CD14-positive monocyte (primary cell): ENCODE data around the gene PRM3. TPM values are rescaled to one million over a fixed set of nuclear protein-coding genes. Genes with fewer than 3 reads are reported as not detected.
A peak's percentile ranks its signal among the peaks of the same experiment; 100 is the strongest.

ENCODE experiments used
- DNase-seq, 3 donors: peaks; one replicate each; pipeline ENCODE4 v3.0.0-alpha.2; 2011 to 2022
- H2AFZ ChIP-seq: 2 replicates; pipeline ENCODE4 v1.6.0; 2012; ENCODE audit warnings: mild to moderate bottlenecking, low read depth, low read length, inconsistent platforms; ENCODE audit not compliant: insufficient read depth, poor library complexity, severe bottlenecking
- H3K27ac ChIP-seq, 2 donors: 1 replicate in 1 of 2; 2 replicates in 1 of 2; pipeline ENCODE4 v1.5.1; 2012 to 2013; ENCODE audit warnings: low read length in 2 of 2, control low read depth in 1 of 2, inconsistent platforms in 1 of 2, low read depth in 1 of 2, mild to moderate bottlenecking in 1 of 2
- H3K27me3 ChIP-seq, 2 donors: one replicate each; pipeline versions ENCODE4 v1.6.0 to v1.6.1; 2011 to 2013; ENCODE audit warnings: low read length in 2 of 2; ENCODE audit not compliant: control insufficient read depth in 2 of 2, insufficient read depth in 2 of 2
- H3K36me3 ChIP-seq, 2 donors: replicated peaks in 1 of 2; 1 replicate in 1 of 2; 2 replicates in 1 of 2; pipeline versions ENCODE4 v1.5.1 to v1.6.1; 2012 to 2013; ENCODE audit warnings: low read length in 2 of 2, control low read depth in 1 of 2, inconsistent platforms in 1 of 2, mild to moderate bottlenecking in 1 of 2; ENCODE audit not compliant: insufficient read depth in 2 of 2, control insufficient read depth in 1 of 2
- H3K4me1 ChIP-seq, 2 donors: 1 replicate in 1 of 2; 2 replicates in 1 of 2; pipeline versions ENCODE4 v1.5.1 to v1.6.1; 2012 to 2013; ENCODE audit warnings: low read length in 2 of 2, control low read depth in 1 of 2, inconsistent platforms in 1 of 2, mild to moderate bottlenecking in 1 of 2, moderate library complexity in 1 of 2; ENCODE audit not compliant: insufficient read depth in 2 of 2, control insufficient read depth in 1 of 2
- H3K4me2 ChIP-seq: replicated peaks from 2 replicates; pipeline ENCODE3; 2012; ENCODE audit warnings: low read length, moderate library complexity, mild to moderate bottlenecking; ENCODE audit not compliant: poor library complexity, severe bottlenecking; ENCODE audit errors: extremely low read depth
- H3K4me3 ChIP-seq, 3 experiments: fragments of 200-600 bp in 1 of 3; sonication (generic) in 1 of 3; replicated peaks in 1 of 3; 1 replicate in 2 of 3; 2 replicates in 1 of 3; pipeline ENCODE4 v1.5.1; 2011 to 2013; ENCODE audit warnings: low read length in 3 of 3, mild to moderate bottlenecking in 3 of 3, control low read depth in 2 of 3, low read depth in 2 of 3, inconsistent platforms in 1 of 3, moderate library complexity in 1 of 3
- H3K79me2 ChIP-seq: 2 replicates; pipeline ENCODE4 v1.6.0; 2012; ENCODE audit warnings: mild to moderate bottlenecking, control low read depth, inconsistent platforms, low read length, moderate library complexity; ENCODE audit not compliant: insufficient read depth
- H3K9ac ChIP-seq: 2 replicates; pipeline ENCODE4 v1.6.0; 2017; ENCODE audit warnings: low read length, mild to moderate bottlenecking; ENCODE audit not compliant: insufficient read depth, poor library complexity, severe bottlenecking
- H3K9me3 ChIP-seq, 2 donors: replicated peaks in 1 of 2; 1 replicate in 1 of 2; 2 replicates in 1 of 2; pipeline versions ENCODE4 v1.5.1 to v1.6.1; 2012 to 2013; ENCODE audit warnings: low read length in 2 of 2, control low read depth in 1 of 2; ENCODE audit not compliant: control insufficient read depth in 1 of 2, insufficient read depth in 1 of 2
- H4K20me1 ChIP-seq: 2 replicates; pipeline ENCODE4 v1.6.0; 2012; ENCODE audit warnings: mild to moderate bottlenecking, low read length, control low read depth, moderate library complexity; ENCODE audit not compliant: insufficient read depth
- H3K27ac Mint-ChIP-seq, 7 donors: one replicate each; pipeline ENCODE4 v1.8.0; 2020; ENCODE audit warnings: mild to moderate bottlenecking in 7 of 7, mixed read lengths in 7 of 7, moderate library complexity in 6 of 7, inconsistent platforms in 2 of 7
- H3K27me3 Mint-ChIP-seq, 3 donors: one replicate each; pipeline ENCODE4 v1.8.0; 2021 to 2022; ENCODE audit warnings: low read depth in 3 of 3, mild to moderate bottlenecking in 3 of 3, mixed read lengths in 3 of 3, moderate library complexity in 3 of 3, inconsistent platforms in 1 of 3
- H3K36me3 Mint-ChIP-seq, 2 donors: one replicate each; pipeline ENCODE4 v1.8.0; 2020; ENCODE audit warnings: mixed read lengths in 2 of 2, inconsistent platforms in 1 of 2, mild to moderate bottlenecking in 1 of 2
- H3K4me1 Mint-ChIP-seq: one replicate; pipeline ENCODE4 v1.8.0; 2020; ENCODE audit warnings: mild to moderate bottlenecking, mixed read lengths
- H3K4me3 Mint-ChIP-seq, 2 donors: one replicate each; pipeline ENCODE4 v1.8.0; 2020; ENCODE audit warnings: mild to moderate bottlenecking in 2 of 2, mixed read lengths in 2 of 2, moderate library complexity in 1 of 2
- H3K9me3 Mint-ChIP-seq, 7 donors: one replicate each; pipeline ENCODE4 v1.8.0; 2020 to 2022; ENCODE audit warnings: mixed read lengths in 7 of 7, mild to moderate bottlenecking in 6 of 7, moderate library complexity in 6 of 7, inconsistent platforms in 2 of 7
- CTCF ChIP-seq: fragments of 200-600 bp; IDR thresholded peaks from one replicate; pipeline ENCODE4 v1.8.0; 2022; ENCODE audit warnings: antibody characterized with exemption, mild to moderate bottlenecking
- WGBS: methylation state at CpG from one replicate; pipeline ENCODE4 v1.1.5; 2013; ENCODE audit warnings: missing lambda C conversion rate; ENCODE audit not compliant: insufficient coverage; 5-methylcytosine and 5-hydroxymethylcytosine counted together
- intact Hi-C, 2 donors: fragments of 100-400 bp; cut with micrococcal nuclease; formaldehyde crosslinking; loops; one replicate each; pipeline versions ENCODE4 v1.15.0 to v1.15.1; 2023
- polyA plus RNA-seq, 3 donors: library from polyadenylated mRNA; depleted of rRNA in 1 of 3; unstranded in 2 of 3; stranded (reverse) in 1 of 3; fragments of 300-500 nt in 2 of 3; fragments of >200 nt in 1 of 3; fragmentation: Illumina TruSeq in 2 of 3; gene quantifications; 1 replicate in 2 of 3; 2 replicates in 1 of 3; pipeline ENCODE4 v1.2.3, GENCODE V29; 2012 to 2021

Gene PRM3
- polyA plus RNA-seq, 3 donors = not detected

- H3K27me3 ChIP-seq = no peaks in the 10 kb centered on the region
- no peak for TF ChIP-seq CTCF
- no peak overlapping the region for H3K9ac ChIP-seq
- H3K79me2 ChIP-seq = no peaks in the 10 kb centered on the region
- no peak overlapping the region for H3K4me2 ChIP-seq
- intact Hi-C loops = no loop called here
- H3K36me3 ChIP-seq = no peaks in the 10 kb centered on the region
- peaks cover 13% of the 10 kb centered on the region for H3K4me1 Mint-ChIP-seq
- H3K27ac Mint-ChIP-seq = peak overlapping the region in 1 of 7 donors; percentile 42
- DNase-seq = peak; percentile 27 to 57 (median 40)
- H3K27me3 Mint-ChIP-seq = peaks cover 16 to 40% (median 20%) of the 10 kb centered on the region in 3 donors
- H3K4me3 Mint-ChIP-seq = no peak overlapping the region
- no peaks in the 10 kb centered on the region for H3K9me3 ChIP-seq
- H3K4me3 ChIP-seq = no peak overlapping the region
- H3K9me3 Mint-ChIP-seq = peaks cover 0 to 2% (median 0%) of the 10 kb centered on the region in 7 donors
- H3K36me3 Mint-ChIP-seq = no peaks in the 10 kb centered on the region
- no peak overlapping the region for H3K27ac ChIP-seq
- no peaks in the 10 kb centered on the region for H3K4me1 ChIP-seq
- H2AFZ ChIP-seq = no peak overlapping the region
- H4K20me1 ChIP-seq = no peaks in the 10 kb centered on the region
- WGBS = no CpG with 5 or more reads among the region's 4 CpGs
Observed at GRCh38 chr16:11283820-11284248, 10.4 kb upstream of the PRM3 start.

GRCh38 chr16:11280616-11281522 is 7.4 kb upstream of the PRM3 start, which contains the start of gene PRM1:
TSS of gene PRM1 (minus strand) at chr16:11281330. CDS start at chr16:11281238, 92 bp downstream.
- intact Hi-C loops = no loop called here
- no peak for TF ChIP-seq CTCF
- H3K27ac Mint-ChIP-seq = peak within 1 kb of the TSS in 1 of 7 donors; percentile 5

More at GRCh38 chr16:11280616-11281522, 7.4 kb upstream of the PRM3 start, which contains the start of gene PRM1:
- Histone ChIP-seq H3K27me3 (no peaks in the 10 kb centered on the region), H3K27ac (no peak within 1 kb of the TSS), H3K9me3 (no peaks in the 10 kb centered on the region), H3K9ac (no peak within 1 kb of the TSS), H3K79me2 (no peaks in the 10 kb centered on the region), H3K4me2 (no peak within 1 kb of the TSS), H3K4me3 (no peak within 1 kb of the TSS), H3K36me3 (no peaks in the 10 kb centered on the region), H4K20me1 (no peaks in the 10 kb centered on the region), H2AFZ (no peak within 1 kb of the TSS), H3K4me1 (no peaks in the 10 kb centered on the region)
- WGBS = over 99% methylated on average over 11 of the region's 25 CpGs
- DNase-seq = no peak
- Mint-ChIP-seq H3K27me3 (peaks cover 15 to 22% (median 17%) of the 10 kb centered on the region in 3 donors), H3K4me3 (peak within 1 kb of the TSS; percentile 37 to 68), H3K4me1 (peaks cover 15% of the 10 kb centered on the region), H3K36me3 (no peaks in the 10 kb centered on the region), H3K9me3 (peaks cover 0 to 2% (median 0%) of the 10 kb centered on the region in 7 donors)
